SK-N-SH treated with all-trans-retinoic acid at 6 μM for 48 hours (cell line): ENCODE measurements around the gene SFMBT1.

Experiments
- ATAC-seq: fragments of 200-7000 bp; cut with Tn5 transposase; 3 replicates; pipeline ENCODE4 v1.9.1; 2020; ENCODE audit warnings: mild to moderate bottlenecking, moderate library complexity
- ARNTL ChIP-seq: fragments of 450-650 bp; formaldehyde crosslinking; IDR thresholded peaks from 2 replicates; pipeline ENCODE4 v1.5.0; 2020; ENCODE audit warnings: low read depth, mild to moderate bottlenecking, moderate library complexity, borderline replicate concordance
- BACH2 ChIP-seq: fragments of 250-450 bp; sonication (Bioruptor Pico); IDR thresholded peaks from 2 replicates; pipeline ENCODE4 v1.9.0; 2021; ENCODE audit warnings: mild to moderate bottlenecking, borderline replicate concordance
- CREB5 ChIP-seq: fragments of 250-450 bp; sonication (Bioruptor Pico); IDR thresholded peaks from 2 replicates; pipeline ENCODE4 v1.5.1; 2020; ENCODE audit warnings: low read depth, mild to moderate bottlenecking, moderate library complexity
- CSDC2 ChIP-seq: fragments of 250-450 bp; sonication (Bioruptor Pico); IDR thresholded peaks from 2 replicates; pipeline ENCODE4 v1.5.0; 2020; ENCODE audit warnings: mild to moderate bottlenecking, moderate library complexity
- CSRNP3 ChIP-seq: fragments of 250-450 bp; sonication (Bioruptor Pico); IDR thresholded peaks from 2 replicates; pipeline ENCODE4 v1.5.1; 2021; ENCODE audit warnings: mild to moderate bottlenecking, moderate library complexity
- ESRRG ChIP-seq: fragments of 250-450 bp; sonication (Bioruptor Pico); IDR thresholded peaks from 2 replicates; pipeline ENCODE4 v1.6.1; 2021; ENCODE audit warnings: mild to moderate bottlenecking
- ISL1 ChIP-seq: fragments of 250-450 bp; sonication (Bioruptor Pico); IDR thresholded peaks from 2 replicates; pipeline ENCODE4 v2.1.2; 2022; ENCODE audit warnings: mild to moderate bottlenecking, moderate library complexity
- OSR1 ChIP-seq: fragments of 250-450 bp; sonication (Bioruptor Pico); IDR thresholded peaks from 2 replicates; pipeline ENCODE4 v1.8.0; 2022; ENCODE audit warnings: moderate library complexity, mild to moderate bottlenecking, inconsistent platforms
- PATZ1 ChIP-seq: fragments of 250-450 bp; sonication (Bioruptor Pico); IDR thresholded peaks from 2 replicates; pipeline ENCODE4 v1.8.0; 2020; ENCODE audit warnings: mild to moderate bottlenecking, moderate library complexity, borderline replicate concordance
- POU6F1 ChIP-seq: fragments of 250-450 bp; sonication (Bioruptor Pico); IDR thresholded peaks from 2 replicates; pipeline ENCODE4 v1.8.0; 2021; ENCODE audit warnings: low read depth, mild to moderate bottlenecking, moderate library complexity, borderline replicate concordance
- PPARA ChIP-seq: fragments of 250-450 bp; sonication (Bioruptor Pico); IDR thresholded peaks from 2 replicates; pipeline ENCODE4 v1.5.0; 2020; ENCODE audit warnings: mild to moderate bottlenecking, borderline replicate concordance
- RARB ChIP-seq: fragments of 250-450 bp; sonication (Bioruptor Pico); IDR thresholded peaks from 2 replicates; pipeline ENCODE4 v1.8.0; 2021; ENCODE audit warnings: mild to moderate bottlenecking, moderate library complexity
- SNAI2 ChIP-seq: fragments of 250-450 bp; sonication (Bioruptor Pico); IDR thresholded peaks from 2 replicates; pipeline ENCODE4 v1.5.0; 2020; ENCODE audit warnings: mild to moderate bottlenecking, moderate library complexity
- TCF4 ChIP-seq: fragments of 250-450 bp; sonication (Bioruptor Pico); IDR thresholded peaks from 2 replicates; pipeline ENCODE4 v1.8.0; 2021; ENCODE audit warnings: mild to moderate bottlenecking, moderate library complexity, borderline replicate concordance
- TOX ChIP-seq: fragments of 250-450 bp; sonication (Bioruptor Pico); IDR thresholded peaks from 2 replicates; pipeline ENCODE4 v1.8.0; 2021; ENCODE audit warnings: mild to moderate bottlenecking, moderate library complexity, borderline replicate concordance
- TSHZ2 ChIP-seq: fragments of 250-450 bp; sonication (Bioruptor Pico); IDR thresholded peaks from 2 replicates; pipeline ENCODE4 v1.5.0; 2020; ENCODE audit warnings: mild to moderate bottlenecking, moderate library complexity
- ZFP3 ChIP-seq: fragments of 250-450 bp; sonication (Bioruptor Pico); IDR thresholded peaks from 2 replicates; pipeline ENCODE4 v1.5.0; 2020; ENCODE audit warnings: mild to moderate bottlenecking, moderate library complexity
- ZFP30 ChIP-seq: fragments of 450-650 bp; formaldehyde crosslinking; IDR thresholded peaks from 2 replicates; pipeline ENCODE4 v1.5.0; 2022; ENCODE audit warnings: mild to moderate bottlenecking, moderate library complexity
- ZNF565 ChIP-seq: fragments of 450-650 bp; formaldehyde crosslinking; conservative IDR thresholded peaks from 2 replicates; pipeline ENCODE4 v1.5.0; 2020; ENCODE audit warnings: low read depth, mild to moderate bottlenecking, moderate library complexity
- ZNF70 ChIP-seq: fragments of 450-650 bp; formaldehyde crosslinking; IDR thresholded peaks from 2 replicates; pipeline ENCODE4 v1.5.0; 2020; ENCODE audit warnings: mild to moderate bottlenecking, moderate library complexity
- ZNF8 ChIP-seq: fragments of 450-650 bp; formaldehyde crosslinking; IDR thresholded peaks from 2 replicates; pipeline ENCODE4 v1.5.0; 2020; ENCODE audit warnings: mild to moderate bottlenecking, moderate library complexity

The SFMBT1 gene

GRCh38 chr3:52880047-52880446 lies 165.8 kb downstream of the SFMBT1 start:
- no peak for ATAC-seq
- TF ChIP-seq PATZ1 (CRISPR knock-in tag) (no peak), BACH2 (CRISPR knock-in tag) (no peak), ZFP3 (CRISPR knock-in tag) (no peak), ISL1 (CRISPR knock-in tag) (no peak), CSDC2 (no peak), ZNF70 (CRISPR knock-in tag) (no peak), PPARA (CRISPR knock-in tag) (no peak), SNAI2 (CRISPR knock-in tag) (no peak), ZNF565 (no peak), TSHZ2 (CRISPR knock-in tag) (no peak), ZFP30 (CRISPR knock-in tag) (no peak)

GRCh38 chr3:52879581-52879980 lies 166.3 kb downstream of the SFMBT1 start:
- TF ChIP-seq TSHZ2 (CRISPR knock-in tag) = no peak
- no peak for TF ChIP-seq CREB5 (CRISPR knock-in tag)
- TF ChIP-seq CSDC2 = no peak
- no peak for TF ChIP-seq ZNF565
- TF ChIP-seq CSRNP3 (CRISPR knock-in tag) = no peak
- no peak for TF ChIP-seq ARNTL (CRISPR knock-in tag)
- no peak for TF ChIP-seq PATZ1 (CRISPR knock-in tag)
- TF ChIP-seq TCF4 = no peak
- TF ChIP-seq ZNF8 (CRISPR knock-in tag) = no peak
- no peak for TF ChIP-seq TOX (CRISPR knock-in tag)
- TF ChIP-seq ZNF70 (CRISPR knock-in tag) = no peak
- TF ChIP-seq RARB (CRISPR knock-in tag) = no peak
- no peak for TF ChIP-seq OSR1
- TF ChIP-seq SNAI2 (CRISPR knock-in tag) = no peak
- TF ChIP-seq ESRRG (CRISPR knock-in tag) = no peak
- TF ChIP-seq ZFP3 (CRISPR knock-in tag) = no peak
- no peak for TF ChIP-seq POU6F1 (CRISPR knock-in tag)
- TF ChIP-seq, all 23 proteins: peak for 0
- no peak for ATAC-seq
